ENCODE data around the gene RSRC2. TPM values are rescaled to one million over a fixed set of nuclear protein-coding genes. Genes with fewer than 3 reads are reported as not detected.

The RSRC2 gene
- total and polyA plus RNA-seq, 9 of the 15 experiments (the other 6 are each of a cell fraction or from before 2014, with no cell fraction given), result 52.6 to 123 (median 80.3) TPM

DNA sequence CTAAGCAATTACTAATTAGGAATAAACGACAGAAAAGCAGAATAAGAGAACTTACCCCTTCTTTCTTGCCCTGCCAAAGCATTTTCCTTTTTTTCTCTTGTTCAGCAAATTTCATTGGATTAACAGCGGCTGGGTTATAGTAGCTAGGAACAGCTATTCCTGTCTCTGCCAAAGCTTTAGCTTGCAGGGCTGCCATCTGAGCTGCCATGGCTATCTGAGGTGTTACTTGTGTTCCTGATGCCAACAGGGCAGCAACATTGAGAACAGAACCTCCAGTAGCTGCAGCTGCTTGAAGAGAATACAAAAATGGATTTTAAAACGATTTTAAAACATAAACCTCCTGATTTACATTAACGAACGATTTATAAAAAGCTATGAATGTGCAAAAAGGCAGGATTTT lies 18.6 kb downstream of the RSRC2 start:
- Histone ChIP-seq H3K4me3 (no peak overlapping the region), H3K4me2 (ENCODE audit: insufficient read depth, low read length) (no peak overlapping the region), H2AFZ (ENCODE audit: low read depth, low read length) (no peak overlapping the region), H4K20me1 (replicated peaks; ENCODE audit: control insufficient read depth, insufficient read depth, low read length) (no peaks in the 10 kb centered on the region), H3K9ac (ENCODE audit: insufficient read depth in 1 of 2, low read depth in 2 of 2, low read length in 2 of 2) (no peak overlapping the region), H3K27ac (ENCODE audit: extremely low read depth, low read depth, low read length) (no peak overlapping the region), H3K79me2 (ENCODE audit: control insufficient read depth, insufficient read depth, low read length) (peaks cover 12% of the 10 kb centered on the region; the same call in 2 of the 3 replicates), H3K9me1 (ENCODE audit: control insufficient read depth, insufficient read depth, low read length) (no peaks in the 10 kb centered on the region), H3K36me3 (ENCODE audit: control insufficient read depth, insufficient read depth, low read length) (peaks cover 98% of the 10 kb centered on the region), H3K4me1 (replicated peaks in 1 of 2; ENCODE audit: control insufficient read depth in 2 of 2, insufficient read depth in 2 of 2, low read length in 2 of 2) (no peaks in the 10 kb centered on the region), H3K27me3 (ENCODE audit: control insufficient read depth in 2 of 2, insufficient read depth in 2 of 2, low read length in 2 of 2) (no peaks in the 10 kb centered on the region), H3K9me3 (replicated peaks; ENCODE audit: control insufficient read depth, insufficient read depth, low read depth, low read length) (no peaks in the 10 kb centered on the region)
- TF ChIP-seq, protein P1, sequence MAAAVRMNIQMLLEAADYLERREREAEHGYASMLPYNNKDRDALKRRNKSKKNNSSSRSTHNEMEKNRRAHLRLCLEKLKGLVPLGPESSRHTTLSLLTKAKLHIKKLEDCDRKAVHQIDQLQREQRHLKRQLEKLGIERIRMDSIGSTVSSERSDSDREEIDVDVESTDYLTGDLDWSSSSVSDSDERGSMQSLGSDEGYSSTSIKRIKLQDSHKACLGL (CRISPR knock-in tag; IDR thresholded peaks at IDR 0.05; ENCODE audit: borderline replicate concordance, poor library complexity, severe bottlenecking), result no peak
- no peak for TF ChIP-seq CBFA2T3 (IDR thresholded peaks at IDR 0.05)
- no peak for TF ChIP-seq FOXA3 (CRISPR knock-in tag; conservative IDR thresholded peaks at IDR 0.05 in 1 of 2, IDR thresholded peaks at IDR 0.05 in 1 of 2)
- TF ChIP-seq POLR2AphosphoS5 (IDR thresholded peaks at IDR 0.05; ENCODE audit: control insufficient read depth, insufficient read depth, low read depth, low read length), result no peak
- no peak for TF ChIP-seq ATF7 (IDR thresholded peaks at IDR 0.05)
- WGBS (ENCODE audit: insufficient coverage, low coverage, missing lambda C conversion rate), result 92% methylated on average over 5 of the region's 5 CpGs
- BruUV-seq (replicated peaks), result no TSS peak
- CTCF ChIA-PET (ENCODE audit: low intra/inter-chr PET ratio), result no interaction called here
- DNase-seq (ENCODE audit: extremely low read depth in 1 of 4, low spot score in 3 of 4) (no peak), ATAC-seq (no peak), FAIRE-seq (no peak)
- POLR2A ChIA-PET, result interaction anchor here (0.9 to 8.3 kb wide), 5 partner anchors 7 to 112 kb away, joined by 5 to 96 read pairs (median 12); partner anchors contain the start of genes KNTC1, RSRC2 and ZCCHC8
- intact Hi-C loops (cut with micrococcal nuclease) (no loop called here), in situ Hi-C loops (cut with MboI) (no loop called here)

Measured in K562 (cell line).